HepG2 (cell line): ENCODE data around the gene MAP3K3. TPM values are rescaled to one million over a fixed set of nuclear protein-coding genes. Genes with fewer than 3 reads are reported as not detected.

Experiments
- ATAC-seq: fragments of 200-7000 bp; cut with Tn5 transposase; 3 replicates; pipeline ENCODE4 v1.9.1; 2020; ENCODE audit warnings: mild to moderate bottlenecking, moderate library complexity
- BruUV-seq: library from RNA; stranded (reverse); fragments of 400-500 nt; replicated peaks from 2 replicates; lab custom pipeline; 2021; lab: Mats Ljungman, UMichigan
- CTCF ChIA-PET: fragments of 300-600 bp; formaldehyde crosslinking; extraction: SDS; loops from one replicate; lab custom pipeline; 2021; ENCODE audit warnings: low total read pairs, inconsistent platforms, low intra/inter-chr PET ratio; lab: Yijun Ruan, JAX
- POLR2A ChIA-PET: fragments of 350-600 bp; sonication (Branson Sonifier 250); formaldehyde crosslinking; loops from one replicate; lab custom pipeline; 2020; ENCODE audit warnings: antibody characterized with exemption, inconsistent platforms; lab: Yijun Ruan, JAX
- DNase-seq: peaks from one replicate; pipeline ENCODE4 v3.0.0-alpha.2; 2015; ENCODE audit warnings: low spot score
- FAIRE-seq: peaks from 3 replicates; lab custom pipeline; 2011; peaks lifted over from hg19 to GRCh38; lab: Jason Lieb, UNC
- H2AFZ ChIP-seq: one replicate; pipeline ENCODE4 v1.6.1; 2011; ENCODE audit warnings: low read length, inconsistent platforms
- H3K27ac ChIP-seq: fragments of 300-600 bp; 3 replicates; pipeline ENCODE4 v1.8.0; 2011; ENCODE audit warnings: mixed run types, mild to moderate bottlenecking, mixed read lengths, low read length, inconsistent platforms; ENCODE audit not compliant: insufficient read depth; ENCODE audit errors: extremely low read length
- H3K27me3 ChIP-seq, 2 experiments: fragments of 200-600 bp in 1 of 2; 2 replicates in 1 of 2; 3 replicates in 1 of 2; pipeline versions ENCODE4 v1.6.0 to v1.8.0; 2011; ENCODE audit warnings: low read length in 2 of 2, mild to moderate bottlenecking in 2 of 2, moderate library complexity in 2 of 2, inconsistent platforms in 1 of 2; ENCODE audit not compliant: insufficient read depth in 2 of 2, control insufficient read depth in 1 of 2
- H3K36me3 ChIP-seq, 2 experiments: fragments of 200-600 bp in 1 of 2; replicated peaks in 1 of 2; 2 replicates in 1 of 2; 3 replicates in 1 of 2; pipeline versions ENCODE4 v1.5.1 to v1.8.0; 2011; ENCODE audit warnings: low read length in 2 of 2, inconsistent platforms in 1 of 2; ENCODE audit not compliant: insufficient read depth in 2 of 2, control insufficient read depth in 1 of 2
- H3K4me1 ChIP-seq: 2 replicates; pipeline ENCODE4 v1.5.1; 2012; ENCODE audit warnings: low read length, inconsistent platforms; ENCODE audit not compliant: insufficient read depth
- H3K4me2 ChIP-seq: 2 replicates; pipeline ENCODE4 v1.6.0; 2011; ENCODE audit warnings: low read depth, low read length, inconsistent platforms
- H3K4me3 ChIP-seq, 3 experiments: fragments of 200-600 bp in 1 of 3; sonication (generic), shearing (Covaris generic) in 1 of 3; replicated peaks in 1 of 3; 2 replicates each; pipeline ENCODE4 v1.5.1; 2011 to 2016; ENCODE audit warnings: low read length in 3 of 3, inconsistent platforms in 2 of 3, low read depth in 2 of 3, mild to moderate bottlenecking in 2 of 3, control low read depth in 1 of 3, mixed read lengths in 1 of 3; ENCODE audit not compliant: insufficient read depth in 1 of 3
- H3K79me2 ChIP-seq: one replicate; pipeline ENCODE4 v1.6.1; 2011; ENCODE audit warnings: low read length, inconsistent platforms; ENCODE audit not compliant: insufficient read depth
- H3K9ac ChIP-seq: 2 replicates; pipeline ENCODE4 v1.6.0; 2011; ENCODE audit warnings: mild to moderate bottlenecking, low read depth, low read length, inconsistent platforms; ENCODE audit not compliant: insufficient read depth
- H3K9me3 ChIP-seq: 2 replicates; pipeline ENCODE4 v1.5.1; 2012; ENCODE audit warnings: mild to moderate bottlenecking, low read length
- H4K20me1 ChIP-seq: 2 replicates; pipeline ENCODE4 v1.6.0; 2011; ENCODE audit warnings: inconsistent platforms, mild to moderate bottlenecking, low read length, moderate library complexity; ENCODE audit not compliant: insufficient read depth
- NCOA5 ChIP-seq: sonication (generic); formaldehyde crosslinking; IDR thresholded peaks from 2 replicates; pipeline ENCODE4 v1.4.0; 2020; ENCODE audit warnings: missing genetic modification reagents
- SNAPC4 ChIP-seq: sonication (generic); formaldehyde crosslinking; IDR thresholded peaks from 2 replicates; pipeline ENCODE4 v1.4.0; 2020; ENCODE audit warnings: mild to moderate bottlenecking, missing genetic modification reagents
- ZNF10 ChIP-seq: sonication (generic); formaldehyde crosslinking; IDR thresholded peaks from 2 replicates; pipeline ENCODE4 v1.4.0; 2020; ENCODE audit warnings: mild to moderate bottlenecking, low read depth, missing genetic modification reagents, borderline replicate concordance
- ZNF878 ChIP-seq: sonication (generic); formaldehyde crosslinking; IDR thresholded peaks from 2 replicates; pipeline ENCODE4 v1.8.1; 2023; ENCODE audit warnings: mild to moderate bottlenecking, missing genetic modification reagents, moderate library complexity
- WGBS: methylation state at CpG from one replicate; pipeline ENCODE4 v1.1.6; 2017; ENCODE audit warnings: low lambda C conversion rate; 5-methylcytosine and 5-hydroxymethylcytosine counted together
- in situ Hi-C: cut with HindIII; loops from 2 replicates; pipeline ENCODE4 v1.10.0; 2017; ENCODE audit warnings: low pct_unique_long_range_greater_than_20kb; ENCODE audit not compliant: extremely low pct_ligation_motif_present
- intact Hi-C: fragments of 100-400 bp; cut with micrococcal nuclease; formaldehyde crosslinking; loops from one replicate; pipeline ENCODE4 v1.10.0; 2022; ENCODE audit not compliant: unreplicated experiment
- polyA plus RNA-seq, 8 experiments: library from polyadenylated mRNA; depleted of rRNA in 3 of 8; stranded (reverse) in 7 of 8; unstranded in 1 of 8; fragments of >200 nt; fragmentation: Illumina TruSeq in 4 of 8; extraction: Trizol in 4 of 8; gene quantifications; 2 replicates each; pipeline versions ENCODE4 v1.2.1 to v1.2.3, GENCODE V29; 2011 to 2016; ENCODE audit warnings: low read depth in 4 of 8, missing spikeins in 1 of 8, mixed read lengths in 1 of 8; ENCODE audit not compliant: insufficient read depth in 1 of 8
- total RNA-seq, 5 experiments: library from RNA; depleted of rRNA; stranded (reverse); fragments of >200 nt; fragmentation: Illumina TruSeq; extraction: Trizol; gene quantifications; 2 replicates each; pipeline ENCODE4 v1.2.3, GENCODE V29; 2016; ENCODE audit warnings: low read depth in 1 of 5
- TF ChIP-seq, protein P1 (sequence below): sonication (generic); formaldehyde crosslinking; IDR thresholded peaks from 2 replicates; pipeline ENCODE4 v1.4.0; 2020; ENCODE audit warnings: low read depth, missing genetic modification reagents
- TF ChIP-seq, protein P2 (sequence below): sonication (generic); formaldehyde crosslinking; IDR thresholded peaks from 2 replicates; pipeline ENCODE4 v1.5.0; 2020; ENCODE audit warnings: mild to moderate bottlenecking, missing genetic modification reagents, borderline replicate concordance

Gene MAP3K3
- total and polyA plus RNA-seq, 2 of the 13 experiments (the other 11 are each of a cell fraction or from before 2014, with no cell fraction given): 17.7 to 21.8 TPM

- FAIRE-seq (no peak), DNase-seq (no peak), ATAC-seq (no peak)
- H3K4me2 ChIP-seq: no peak overlapping the region
- H4K20me1 ChIP-seq: no peaks in the 10 kb centered on the region
- no TSS peak for BruUV-seq
- H3K79me2 ChIP-seq: no peaks in the 10 kb centered on the region
- no peak overlapping the region for H2AFZ ChIP-seq
- no peaks in the 10 kb centered on the region for H3K9me3 ChIP-seq
- peaks cover 1 to 4% of the 10 kb centered on the region in 2 experiments; a peak in 2 of 5 replicates for H3K36me3 ChIP-seq
- in situ Hi-C loops (no loop called here), intact Hi-C loops (no loop called here)
- H3K4me1 ChIP-seq: peaks cover 16% of the 10 kb centered on the region
- CTCF ChIA-PET: no interaction called here
- no peak overlapping the region for H3K27ac ChIP-seq
- H3K4me3 ChIP-seq: no peak overlapping the region
- POLR2A ChIA-PET: no interaction called here
- WGBS: 89% methylated on average over 6 of the region's 6 CpGs
- H3K9ac ChIP-seq: no peak overlapping the region
- H3K27me3 ChIP-seq: no peaks in the 10 kb centered on the region
- TF ChIP-seq ZNF10 (CRISPR knock-in tag) (no peak), ZNF878 (CRISPR knock-in tag) (no peak), SNAPC4 (CRISPR knock-in tag) (no peak), NCOA5 (no peak)
- TF ChIP-seq, protein P1, sequence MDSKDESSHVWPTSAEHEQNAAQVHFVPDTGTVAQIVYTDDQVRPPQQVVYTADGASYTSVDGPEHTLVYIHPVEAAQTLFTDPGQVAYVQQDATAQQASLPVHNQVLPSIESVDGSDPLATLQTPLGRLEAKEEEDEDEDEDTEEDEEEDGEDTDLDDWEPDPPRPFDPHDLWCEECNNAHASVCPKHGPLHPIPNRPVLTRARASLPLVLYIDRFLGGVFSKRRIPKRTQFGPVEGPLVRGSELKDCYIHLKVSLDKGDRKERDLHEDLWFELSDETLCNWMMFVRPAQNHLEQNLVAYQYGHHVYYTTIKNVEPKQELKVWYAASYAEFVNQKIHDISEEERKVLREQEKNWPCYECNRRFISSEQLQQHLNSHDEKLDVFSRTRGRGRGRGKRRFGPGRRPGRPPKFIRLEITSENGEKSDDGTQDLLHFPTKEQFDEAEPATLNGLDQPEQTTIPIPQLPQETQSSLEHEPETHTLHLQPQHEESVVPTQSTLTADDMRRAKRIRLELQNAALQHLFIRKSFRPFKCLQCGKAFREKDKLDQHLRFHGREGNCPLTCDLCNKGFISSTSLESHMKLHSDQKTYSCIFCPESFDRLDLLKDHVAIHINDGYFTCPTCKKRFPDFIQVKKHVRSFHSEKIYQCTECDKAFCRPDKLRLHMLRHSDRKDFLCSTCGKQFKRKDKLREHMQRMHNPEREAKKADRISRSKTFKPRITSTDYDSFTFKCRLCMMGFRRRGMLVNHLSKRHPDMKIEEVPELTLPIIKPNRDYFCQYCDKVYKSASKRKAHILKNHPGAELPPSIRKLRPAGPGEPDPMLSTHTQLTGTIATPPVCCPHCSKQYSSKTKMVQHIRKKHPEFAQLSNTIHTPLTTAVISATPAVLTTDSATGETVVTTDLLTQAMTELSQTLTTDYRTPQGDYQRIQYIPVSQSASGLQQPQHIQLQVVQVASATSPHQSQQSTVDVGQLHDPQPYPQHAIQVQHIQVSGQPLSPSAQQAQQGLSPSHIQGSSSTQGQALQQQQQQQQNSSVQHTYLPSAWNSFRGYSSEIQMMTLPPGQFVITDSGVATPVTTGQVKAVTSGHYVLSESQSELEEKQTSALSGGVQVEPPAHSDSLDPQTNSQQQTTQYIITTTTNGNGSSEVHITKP (CRISPR knock-in tag): no peak
- TF ChIP-seq, protein P2, sequence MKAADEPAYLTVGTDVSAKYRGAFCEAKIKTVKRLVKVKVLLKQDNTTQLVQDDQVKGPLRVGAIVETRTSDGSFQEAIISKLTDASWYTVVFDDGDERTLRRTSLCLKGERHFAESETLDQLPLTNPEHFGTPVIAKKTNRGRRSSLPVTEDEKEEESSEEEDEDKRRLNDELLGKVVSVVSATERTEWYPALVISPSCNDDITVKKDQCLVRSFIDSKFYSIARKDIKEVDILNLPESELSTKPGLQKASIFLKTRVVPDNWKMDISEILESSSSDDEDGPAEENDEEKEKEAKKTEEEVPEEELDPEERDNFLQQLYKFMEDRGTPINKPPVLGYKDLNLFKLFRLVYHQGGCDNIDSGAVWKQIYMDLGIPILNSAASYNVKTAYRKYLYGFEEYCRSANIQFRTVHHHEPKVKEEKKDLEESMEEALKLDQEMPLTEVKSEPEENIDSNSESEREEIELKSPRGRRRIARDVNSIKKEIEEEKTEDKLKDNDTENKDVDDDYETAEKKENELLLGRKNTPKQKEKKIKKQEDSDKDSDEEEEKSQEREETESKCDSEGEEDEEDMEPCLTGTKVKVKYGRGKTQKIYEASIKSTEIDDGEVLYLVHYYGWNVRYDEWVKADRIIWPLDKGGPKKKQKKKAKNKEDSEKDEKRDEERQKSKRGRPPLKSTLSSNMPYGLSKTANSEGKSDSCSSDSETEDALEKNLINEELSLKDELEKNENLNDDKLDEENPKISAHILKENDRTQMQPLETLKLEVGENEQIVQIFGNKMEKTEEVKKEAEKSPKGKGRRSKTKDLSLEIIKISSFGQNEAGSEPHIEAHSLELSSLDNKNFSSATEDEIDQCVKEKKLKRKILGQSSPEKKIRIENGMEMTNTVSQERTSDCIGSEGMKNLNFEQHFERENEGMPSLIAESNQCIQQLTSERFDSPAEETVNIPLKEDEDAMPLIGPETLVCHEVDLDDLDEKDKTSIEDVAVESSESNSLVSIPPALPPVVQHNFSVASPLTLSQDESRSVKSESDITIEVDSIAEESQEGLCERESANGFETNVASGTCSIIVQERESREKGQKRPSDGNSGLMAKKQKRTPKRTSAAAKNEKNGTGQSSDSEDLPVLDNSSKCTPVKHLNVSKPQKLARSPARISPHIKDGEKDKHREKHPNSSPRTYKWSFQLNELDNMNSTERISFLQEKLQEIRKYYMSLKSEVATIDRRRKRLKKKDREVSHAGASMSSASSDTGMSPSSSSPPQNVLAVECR: no peak
Observed at GRCh38 chr17:63702721-63703015, 80.5 kb downstream of the MAP3K3 start.
